ENCODE results near the gene POLQ. TPM values are rescaled to one million over a fixed set of nuclear protein-coding genes. Genes with fewer than 3 reads are reported as not detected.
"Not testable (repeated sequence)": the region's sequence is repeated elsewhere in the genome, so short reads cannot be mapped to it uniquely, and the experiment has no call there.

The POLQ gene
- polyA plus RNA-seq, 1 donor, result 9.7 TPM

GRCh38 chr3:121424549-121424948, 121.2 kb downstream of the POLQ start:
- DNase-seq, result no peak

- DNase-seq, result no peak
Measured at GRCh38 chr3:121418182-121418581, 127.6 kb downstream of the POLQ start.

- DNase-seq, result no peak
Measured at GRCh38 chr3:121414924-121415323, 130.9 kb downstream of the POLQ start.

GRCh38 chr3:121411523-121411922, 134.3 kb downstream of the POLQ start:
- DNase-seq, result no peak

GRCh38 chr3:121405631-121406030, 140.2 kb downstream of the POLQ start:
- DNase-seq, result no peak

GRCh38 chr3:121399820-121400219, 146.0 kb downstream of the POLQ start:
- no peak for DNase-seq

GRCh38 chr3:121398051-121398450, 147.7 kb downstream of the POLQ start:
- not testable (repeated sequence) for DNase-seq

- DNase-seq, result not testable (repeated sequence)
Measured at GRCh38 chr3:121395967-121396366, 149.8 kb downstream of the POLQ start.

- DNase-seq, result not testable (repeated sequence)
Measured at GRCh38 chr3:121388308-121388707, 157.5 kb downstream of the POLQ start.

Other genes with a start within 250 kb of the POLQ start
- not detected for gene ARGFX, start 22.0 kb upstream of the POLQ start, polyA plus RNA-seq (ENCODE audit: insufficient read length)
- gene FBXO40, start 47.4 kb upstream of the POLQ start, polyA plus RNA-seq (ENCODE audit: insufficient read length), result 0.02 TPM
- 5.9 TPM for gene HCLS1, start 114.9 kb upstream of the POLQ start, polyA plus RNA-seq (ENCODE audit: insufficient read length)
- gene GOLGB1, start 203.8 kb upstream of the POLQ start, polyA plus RNA-seq (ENCODE audit: insufficient read length), result 98.7 TPM

Data from left kidney (tissue), 2 donors.